ENCODE measurements around the gene SMURF2.
"Not testable (repeated sequence)": the region's sequence is repeated elsewhere in the genome, so short reads cannot be mapped to it uniquely, and the experiment has no call there.

The SMURF2 gene

GRCh38 chr17:64607862-64608565 is 54.1 kb downstream of the SMURF2 start:
- H3K27me3 ChIP-seq (replicated peaks; ENCODE audit: control insufficient read depth, insufficient read depth, low read length), result no peaks in the 10 kb centered on the region
- no peaks in the 10 kb centered on the region for H3K36me3 ChIP-seq (ENCODE audit: control insufficient read depth, insufficient read depth, low read length, severe bottlenecking)
- peaks cover 21% of the 10 kb centered on the region for H3K4me1 ChIP-seq (ENCODE audit: control insufficient read depth, insufficient read depth, low read length)
- no peak overlapping the region for H3K9ac ChIP-seq (ENCODE audit: low read length)
- no peak for DNase-seq (ENCODE audit: low read depth)
- no peaks in the 10 kb centered on the region for H3K9me3 ChIP-seq (ENCODE audit: control insufficient read depth, low read length)
- H3K4me3 ChIP-seq (ENCODE audit: low read length), result no peak overlapping the region

- H3K4me1 ChIP-seq (ENCODE audit: control insufficient read depth, insufficient read depth, low read length), result peaks cover 18% of the 10 kb centered on the region
- not testable (repeated sequence) for H3K9me3 ChIP-seq (ENCODE audit: control insufficient read depth, low read length); H3K27me3 ChIP-seq (replicated peaks; ENCODE audit: control insufficient read depth, insufficient read depth, low read length); H3K4me3 ChIP-seq (ENCODE audit: low read length); DNase-seq (ENCODE audit: low read depth); H3K36me3 ChIP-seq (ENCODE audit: control insufficient read depth, insufficient read depth, low read length, severe bottlenecking)
- peak overlapping the region; percentile 17 for H3K9ac ChIP-seq (ENCODE audit: low read length)
Observed at GRCh38 chr17:64604532-64604931, 57.6 kb downstream of the SMURF2 start.

- peaks cover 18% of the 10 kb centered on the region for H3K4me1 ChIP-seq (ENCODE audit: control insufficient read depth, insufficient read depth, low read length)
- H3K36me3 ChIP-seq (ENCODE audit: control insufficient read depth, insufficient read depth, low read length, severe bottlenecking), result no peaks in the 10 kb centered on the region
- H3K9ac ChIP-seq (ENCODE audit: low read length), result peak overlapping the region; percentile 17
- H3K4me3 ChIP-seq (ENCODE audit: low read length), result no peak overlapping the region
- H3K27me3 ChIP-seq (replicated peaks; ENCODE audit: control insufficient read depth, insufficient read depth, low read length), result no peaks in the 10 kb centered on the region
- no peaks in the 10 kb centered on the region for H3K9me3 ChIP-seq (ENCODE audit: control insufficient read depth, low read length)
- no peak for DNase-seq (ENCODE audit: low read depth)
Observed at GRCh38 chr17:64603987-64604386, 58.1 kb downstream of the SMURF2 start.

- DNase-seq (ENCODE audit: low read depth), result no peak
- Histone ChIP-seq H3K27me3 (replicated peaks; ENCODE audit: control insufficient read depth, insufficient read depth, low read length) (no peaks in the 10 kb centered on the region), H3K9ac (ENCODE audit: low read length) (no peak overlapping the region), H3K4me3 (ENCODE audit: low read length) (no peak overlapping the region), H3K36me3 (ENCODE audit: control insufficient read depth, insufficient read depth, low read length, severe bottlenecking) (peaks cover 7% of the 10 kb centered on the region), H3K9me3 (ENCODE audit: control insufficient read depth, low read length) (no peaks in the 10 kb centered on the region), H3K4me1 (ENCODE audit: control insufficient read depth, insufficient read depth, low read length) (peaks cover 19% of the 10 kb centered on the region)
Observed at GRCh38 chr17:64599827-64600226, 62.3 kb downstream of the SMURF2 start.

GRCh38 chr17:64599187-64599676 is 62.9 kb downstream of the SMURF2 start:
- Histone ChIP-seq H3K36me3 (ENCODE audit: control insufficient read depth, insufficient read depth, low read length, severe bottlenecking) (peaks cover 7% of the 10 kb centered on the region), H3K4me3 (ENCODE audit: low read length) (no peak overlapping the region), H3K4me1 (ENCODE audit: control insufficient read depth, insufficient read depth, low read length) (peaks cover 20% of the 10 kb centered on the region), H3K9me3 (ENCODE audit: control insufficient read depth, low read length) (no peaks in the 10 kb centered on the region), H3K9ac (ENCODE audit: low read length) (no peak overlapping the region), H3K27me3 (replicated peaks; ENCODE audit: control insufficient read depth, insufficient read depth, low read length) (no peaks in the 10 kb centered on the region)
- DNase-seq (ENCODE audit: low read depth), result no peak

GRCh38 chr17:64598672-64599071 is 63.4 kb downstream of the SMURF2 start:
- DNase-seq (ENCODE audit: low read depth), result no peak
- Histone ChIP-seq H3K4me1 (ENCODE audit: control insufficient read depth, insufficient read depth, low read length) (peaks cover 14% of the 10 kb centered on the region), H3K4me3 (ENCODE audit: low read length) (no peak overlapping the region), H3K27me3 (replicated peaks; ENCODE audit: control insufficient read depth, insufficient read depth, low read length) (no peaks in the 10 kb centered on the region), H3K36me3 (ENCODE audit: control insufficient read depth, insufficient read depth, low read length, severe bottlenecking) (peaks cover 12% of the 10 kb centered on the region), H3K9ac (ENCODE audit: low read length) (no peak overlapping the region), H3K9me3 (ENCODE audit: control insufficient read depth, low read length) (no peaks in the 10 kb centered on the region)

- Histone ChIP-seq H3K4me3 (ENCODE audit: low read length) (no peak overlapping the region), H3K9ac (ENCODE audit: low read length) (no peak overlapping the region), H3K27me3 (replicated peaks; ENCODE audit: control insufficient read depth, insufficient read depth, low read length) (no peaks in the 10 kb centered on the region), H3K4me1 (ENCODE audit: control insufficient read depth, insufficient read depth, low read length) (peaks cover 9% of the 10 kb centered on the region), H3K9me3 (ENCODE audit: control insufficient read depth, low read length) (no peaks in the 10 kb centered on the region), H3K36me3 (ENCODE audit: control insufficient read depth, insufficient read depth, low read length, severe bottlenecking) (peaks cover 20% of the 10 kb centered on the region)
- DNase-seq (ENCODE audit: low read depth), result no peak
Observed at GRCh38 chr17:64596988-64597387, 65.1 kb downstream of the SMURF2 start.

- DNase-seq (ENCODE audit: low read depth), result no peak
- Histone ChIP-seq H3K9me3 (ENCODE audit: control insufficient read depth, low read length) (no peaks in the 10 kb centered on the region), H3K36me3 (ENCODE audit: control insufficient read depth, insufficient read depth, low read length, severe bottlenecking) (peaks cover 22% of the 10 kb centered on the region)
Observed at GRCh38 chr17:64596439-64596838, 65.7 kb downstream of the SMURF2 start.

GRCh38 chr17:64591944-64592343 is 70.2 kb downstream of the SMURF2 start:
- peaks cover 45% of the 10 kb centered on the region for H3K36me3 ChIP-seq (ENCODE audit: control insufficient read depth, insufficient read depth, low read length, severe bottlenecking)

More at GRCh38 chr17:64596439-64596838, 65.7 kb downstream of the SMURF2 start:
- Histone ChIP-seq H3K4me3 (ENCODE audit: low read length) (no peak overlapping the region), H3K9ac (ENCODE audit: low read length) (no peak overlapping the region), H3K4me1 (ENCODE audit: control insufficient read depth, insufficient read depth, low read length) (peaks cover 9% of the 10 kb centered on the region), H3K27me3 (replicated peaks; ENCODE audit: control insufficient read depth, insufficient read depth, low read length) (no peaks in the 10 kb centered on the region)

GRCh38 chr17:64585146-64585545 is 77.0 kb downstream of the SMURF2 start:
- Histone ChIP-seq H3K4me3 (ENCODE audit: low read length) (no peak overlapping the region), H3K9ac (ENCODE audit: low read length) (no peak overlapping the region), H3K4me1 (ENCODE audit: control insufficient read depth, insufficient read depth, low read length) (peaks cover 10% of the 10 kb centered on the region), H3K9me3 (ENCODE audit: control insufficient read depth, low read length) (no peaks in the 10 kb centered on the region), H3K36me3 (ENCODE audit: control insufficient read depth, insufficient read depth, low read length, severe bottlenecking) (peaks cover 51% of the 10 kb centered on the region), H3K27me3 (replicated peaks; ENCODE audit: control insufficient read depth, insufficient read depth, low read length) (no peaks in the 10 kb centered on the region)
- no peak for DNase-seq (ENCODE audit: low read depth)

More at GRCh38 chr17:64591944-64592343, 70.2 kb downstream of the SMURF2 start:
- Histone ChIP-seq H3K27me3 (replicated peaks; ENCODE audit: control insufficient read depth, insufficient read depth, low read length) (no peaks in the 10 kb centered on the region), H3K9me3 (ENCODE audit: control insufficient read depth, low read length) (no peaks in the 10 kb centered on the region), H3K4me1 (ENCODE audit: control insufficient read depth, insufficient read depth, low read length) (peaks cover 7% of the 10 kb centered on the region), H3K9ac (ENCODE audit: low read length) (no peak overlapping the region), H3K4me3 (ENCODE audit: low read length) (no peak overlapping the region)
- DNase-seq (ENCODE audit: low read depth), result no peak

- peaks cover 50% of the 10 kb centered on the region for H3K36me3 ChIP-seq (ENCODE audit: control insufficient read depth, insufficient read depth, low read length, severe bottlenecking)
- DNase-seq (ENCODE audit: low read depth), result no peak
- no peaks in the 10 kb centered on the region for H3K27me3 ChIP-seq (replicated peaks; ENCODE audit: control insufficient read depth, insufficient read depth, low read length)
Observed at GRCh38 chr17:64583038-64583437, 79.1 kb downstream of the SMURF2 start.

More at GRCh38 chr17:64583038-64583437, 79.1 kb downstream of the SMURF2 start:
- Histone ChIP-seq H3K9ac (ENCODE audit: low read length) (no peak overlapping the region), H3K4me3 (ENCODE audit: low read length) (no peak overlapping the region), H3K9me3 (ENCODE audit: control insufficient read depth, low read length) (no peaks in the 10 kb centered on the region), H3K4me1 (ENCODE audit: control insufficient read depth, insufficient read depth, low read length) (peaks cover 15% of the 10 kb centered on the region)
